ENCODE data around the gene NR2F1.

DNA sequence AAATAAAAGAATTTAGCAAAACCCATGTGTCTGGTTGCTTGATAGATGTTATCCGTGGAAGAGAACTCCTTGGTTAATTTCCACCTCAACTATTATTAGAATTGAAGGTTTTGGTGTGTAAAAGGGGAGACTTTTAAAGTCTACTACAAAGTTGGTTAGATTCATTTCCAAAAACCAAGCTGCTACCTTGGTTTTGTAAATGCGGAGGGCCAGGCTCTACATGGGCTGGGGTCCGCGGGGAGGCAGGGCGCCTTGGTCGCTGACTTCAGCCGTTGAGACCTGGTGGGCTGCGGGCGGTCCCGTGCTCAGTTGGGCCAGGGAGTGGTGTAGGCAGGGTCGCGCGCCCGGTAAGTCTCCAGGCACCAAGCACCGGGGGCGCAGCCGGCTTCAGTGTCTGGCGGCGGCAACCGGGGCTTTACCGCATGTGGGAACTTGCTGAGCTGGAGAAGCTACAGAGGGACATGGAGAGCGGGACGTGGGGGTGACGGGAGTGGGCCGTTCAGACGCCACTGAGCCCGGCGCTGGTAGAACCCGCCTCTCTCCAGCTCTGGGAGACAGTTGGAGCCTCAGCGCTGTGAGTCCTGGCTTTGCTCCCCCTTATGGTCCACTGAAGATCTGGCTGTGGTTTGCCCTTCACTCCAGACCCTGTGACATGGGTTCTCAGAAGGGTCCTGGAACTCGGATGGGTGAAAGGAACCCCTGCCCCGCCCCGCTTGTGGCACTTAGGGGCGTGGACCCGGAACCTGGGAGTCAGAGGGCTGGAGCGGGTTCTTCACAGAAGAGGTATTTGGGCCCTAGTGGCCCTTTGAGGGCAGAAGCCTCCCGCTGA, 11.8 kb downstream of the NR2F1 start:
- TF ChIP-seq, protein P1, sequence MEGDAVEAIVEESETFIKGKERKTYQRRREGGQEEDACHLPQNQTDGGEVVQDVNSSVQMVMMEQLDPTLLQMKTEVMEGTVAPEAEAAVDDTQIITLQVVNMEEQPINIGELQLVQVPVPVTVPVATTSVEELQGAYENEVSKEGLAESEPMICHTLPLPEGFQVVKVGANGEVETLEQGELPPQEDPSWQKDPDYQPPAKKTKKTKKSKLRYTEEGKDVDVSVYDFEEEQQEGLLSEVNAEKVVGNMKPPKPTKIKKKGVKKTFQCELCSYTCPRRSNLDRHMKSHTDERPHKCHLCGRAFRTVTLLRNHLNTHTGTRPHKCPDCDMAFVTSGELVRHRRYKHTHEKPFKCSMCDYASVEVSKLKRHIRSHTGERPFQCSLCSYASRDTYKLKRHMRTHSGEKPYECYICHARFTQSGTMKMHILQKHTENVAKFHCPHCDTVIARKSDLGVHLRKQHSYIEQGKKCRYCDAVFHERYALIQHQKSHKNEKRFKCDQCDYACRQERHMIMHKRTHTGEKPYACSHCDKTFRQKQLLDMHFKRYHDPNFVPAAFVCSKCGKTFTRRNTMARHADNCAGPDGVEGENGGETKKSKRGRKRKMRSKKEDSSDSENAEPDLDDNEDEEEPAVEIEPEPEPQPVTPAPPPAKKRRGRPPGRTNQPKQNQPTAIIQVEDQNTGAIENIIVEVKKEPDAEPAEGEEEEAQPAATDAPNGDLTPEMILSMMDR (IDR thresholded peaks at IDR 0.05; ENCODE audit: poor library complexity): no peak
- TF ChIP-seq EZH2 (IDR thresholded peaks at IDR 0.05; ENCODE audit: borderline replicate concordance): peak; percentile 71
- peak; percentile 65 for TF ChIP-seq EZH2phosphoT487 (IDR thresholded peaks at IDR 0.05; ENCODE audit: low read depth, severe bottlenecking, unreplicated experiment)
